ENCODE results near the gene RNASET2. TPM values are rescaled to one million over a fixed set of nuclear protein-coding genes. Genes with fewer than 3 reads are reported as not detected.
A peak's percentile ranks its signal among the peaks of the same experiment; 100 is the strongest.

Gene RNASET2
- total RNA-seq, 2 donors from 2014 or later, result 25.8 to 29.3 TPM

- H3K27me3 Mint-ChIP-seq (ENCODE audit: insufficient read depth), result no peaks in the 10 kb centered on the region
- peak overlapping the region; percentile 49 for H3K27ac ChIP-seq (ENCODE audit: low read depth, low read length)
- H3K36me3 Mint-ChIP-seq (ENCODE audit: low read depth), result peaks cover 17% of the 10 kb centered on the region
- WGBS, 2 experiments (ENCODE audit: insufficient coverage in 1 of 2, insufficient read length in 1 of 2), result 0 to 2% methylated on average over 48 to 96 of the region's 96 CpGs
- H3K9ac ChIP-seq (ENCODE audit: extremely low read depth, low read length, poor library complexity, severe bottlenecking), result peak overlapping the region; percentile 27
- DNase-seq, result peak; percentile 78
- H3K4me3 ChIP-seq (ENCODE audit: low read length), result peak overlapping the region; percentile 76
- H3K4me1 ChIP-seq (ENCODE audit: control insufficient read depth, insufficient read depth, low read length), result no peaks in the 10 kb centered on the region
- H3K4me1 Mint-ChIP-seq, result peaks cover 20% of the 10 kb centered on the region
- H3K9me3 Mint-ChIP-seq, result no peaks in the 10 kb centered on the region
- no peak for TF ChIP-seq CTCF (conservative IDR thresholded peaks at IDR 0.05)
- H3K27me3 ChIP-seq (ENCODE audit: control insufficient read depth, insufficient read depth, low read length, poor library complexity, severe bottlenecking), result no peaks in the 10 kb centered on the region
- no peak overlapping the region for H3K27ac Mint-ChIP-seq
- H3K36me3 ChIP-seq (ENCODE audit: control insufficient read depth, insufficient read depth, low read length), result peaks cover 32% of the 10 kb centered on the region
- peak overlapping the region; percentile 79 for H3K4me3 Mint-ChIP-seq
- H3K9me3 ChIP-seq (ENCODE audit: control insufficient read depth, low read length), result no peaks in the 10 kb centered on the region
Observed at GRCh38 chr6:166998256-166999144, 42.1 kb upstream of the RNASET2 start.

GRCh38 chr6:166997768-166998255 lies 41.5 kb upstream of the RNASET2 start:
- Mint-ChIP-seq H3K4me1 (peaks cover 20% of the 10 kb centered on the region), H3K27me3 (ENCODE audit: insufficient read depth) (no peaks in the 10 kb centered on the region), H3K9me3 (no peaks in the 10 kb centered on the region), H3K36me3 (ENCODE audit: low read depth) (peaks cover 18% of the 10 kb centered on the region), H3K4me3 (peak overlapping the region; percentile 79), H3K27ac (no peak overlapping the region)
- WGBS, 2 experiments (ENCODE audit: insufficient coverage in 1 of 2, insufficient read length in 1 of 2), result 10 to 17% methylated on average over 22 to 38 of the region's 38 CpGs
- Histone ChIP-seq H3K9me3 (ENCODE audit: control insufficient read depth, low read length) (no peaks in the 10 kb centered on the region), H3K36me3 (ENCODE audit: control insufficient read depth, insufficient read depth, low read length) (peaks cover 29% of the 10 kb centered on the region), H3K4me3 (ENCODE audit: low read length) (peak overlapping the region; percentile 76), H3K27me3 (ENCODE audit: control insufficient read depth, insufficient read depth, low read length, poor library complexity, severe bottlenecking) (no peaks in the 10 kb centered on the region), H3K4me1 (ENCODE audit: control insufficient read depth, insufficient read depth, low read length) (no peaks in the 10 kb centered on the region), H3K9ac (ENCODE audit: extremely low read depth, low read length, poor library complexity, severe bottlenecking) (no peak overlapping the region), H3K27ac (ENCODE audit: low read depth, low read length) (no peak overlapping the region)
- peak; percentile 90 for DNase-seq
- TF ChIP-seq CTCF (conservative IDR thresholded peaks at IDR 0.05), result peak; percentile 74

GRCh38 chr6:166997348-166997747 lies 41.0 kb upstream of the RNASET2 start:
- no peak overlapping the region for H3K9ac ChIP-seq (ENCODE audit: extremely low read depth, low read length, poor library complexity, severe bottlenecking)
- no peaks in the 10 kb centered on the region for H3K27me3 Mint-ChIP-seq (ENCODE audit: insufficient read depth)
- H3K27ac ChIP-seq (ENCODE audit: low read depth, low read length), result no peak overlapping the region
- H3K9me3 Mint-ChIP-seq, result no peaks in the 10 kb centered on the region
- peak overlapping the region; percentile 76 for H3K4me3 ChIP-seq (ENCODE audit: low read length)
- peak overlapping the region; percentile 79 for H3K4me3 Mint-ChIP-seq
- peaks cover 23% of the 10 kb centered on the region for H3K36me3 Mint-ChIP-seq (ENCODE audit: low read depth)
- H3K27ac Mint-ChIP-seq, result no peak overlapping the region
- DNase-seq, result no peak
- 84 to 89% methylated on average over 2 to 3 of the region's 3 CpGs for WGBS, 2 experiments (ENCODE audit: insufficient coverage in 1 of 2, insufficient read length in 1 of 2)
- peaks cover 20% of the 10 kb centered on the region for H3K4me1 Mint-ChIP-seq
- no peaks in the 10 kb centered on the region for H3K27me3 ChIP-seq (ENCODE audit: control insufficient read depth, insufficient read depth, low read length, poor library complexity, severe bottlenecking)
- H3K36me3 ChIP-seq (ENCODE audit: control insufficient read depth, insufficient read depth, low read length), result peaks cover 29% of the 10 kb centered on the region
- no peak for TF ChIP-seq CTCF (conservative IDR thresholded peaks at IDR 0.05)
- no peaks in the 10 kb centered on the region for H3K9me3 ChIP-seq (ENCODE audit: control insufficient read depth, low read length)
- H3K4me1 ChIP-seq (ENCODE audit: control insufficient read depth, insufficient read depth, low read length), result no peaks in the 10 kb centered on the region

All from endodermal cell (in vitro differentiated cells).